ENCODE data around the gene PSD2. TPM values are rescaled to one million over a fixed set of nuclear protein-coding genes. Genes with fewer than 3 reads are reported as not detected.

Gene PSD2
- total RNA-seq, 2 experiments from 2014 or later, result not detected

- ATAC-seq (peak; percentile 91), DNase-seq (peak; percentile 86)
- peaks cover 16% of the 10 kb centered on the region for H3K4me1 Mint-ChIP-seq (ENCODE audit: low read depth)
- no peaks in the 10 kb centered on the region for H3K36me3 Mint-ChIP-seq (ENCODE audit: low read depth)
- ChIA-PET POLR2A (interaction anchor here (0.5 to 1.0 kb wide), 4 partner anchors 23 to 1429 kb away, joined by 3 read pairs; no protein-coding TSS in a partner anchor), CTCF (interaction anchor here (0.6 to 7.1 kb wide), 50 partner anchors 8 to 445 kb away, joined by 3 to 187 read pairs (median 4); partner anchors contain the start of genes CXXC5 and SMIM33)
- no peak overlapping the region for H3K27ac Mint-ChIP-seq
- no peaks in the 10 kb centered on the region for H3K9me3 Mint-ChIP-seq (ENCODE audit: insufficient read depth)
- peaks cover 28% of the 10 kb centered on the region for H3K27me3 Mint-ChIP-seq (ENCODE audit: low read depth)
- H3K4me3 Mint-ChIP-seq, result peak overlapping the region; percentile 71
These were observed 30.0 kb upstream of the PSD2 start for GRCh38 chr5:139765409-139766217.

- ChIA-PET CTCF (interaction anchor here (3.3 to 7.1 kb wide), 3 partner anchors 8 to 137 kb away, joined by 37 to 187 read pairs (median 53); no protein-coding TSS in a partner anchor), POLR2A (no interaction called here)
- no peak overlapping the region for H3K27ac Mint-ChIP-seq
- peaks cover 16% of the 10 kb centered on the region for H3K4me1 Mint-ChIP-seq (ENCODE audit: low read depth)
- H3K36me3 Mint-ChIP-seq (ENCODE audit: low read depth), result no peaks in the 10 kb centered on the region
- ATAC-seq (no peak), DNase-seq (no peak)
- H3K27me3 Mint-ChIP-seq (ENCODE audit: low read depth), result peaks cover 21% of the 10 kb centered on the region
- H3K9me3 Mint-ChIP-seq (ENCODE audit: insufficient read depth), result no peaks in the 10 kb centered on the region
- H3K4me3 Mint-ChIP-seq, result no peak overlapping the region
These were observed 27.6 kb upstream of the PSD2 start for GRCh38 chr5:139767960-139768359.

- Mint-ChIP-seq H3K9me3 (ENCODE audit: insufficient read depth) (no peaks in the 10 kb centered on the region), H3K27ac (no peak overlapping the region), H3K4me1 (ENCODE audit: low read depth) (peaks cover 14% of the 10 kb centered on the region), H3K36me3 (ENCODE audit: low read depth) (no peaks in the 10 kb centered on the region), H3K27me3 (ENCODE audit: low read depth) (peaks cover 11% of the 10 kb centered on the region), H3K4me3 (no peak overlapping the region)
- DNase-seq, result no peak
- POLR2A ChIA-PET, result no interaction called here
- no peak for ATAC-seq
- CTCF ChIA-PET, result interaction anchor here (1.2 to 7.1 kb wide), 3 partner anchors 11 to 138 kb away, joined by 3 to 187 read pairs (median 37); no protein-coding TSS in a partner anchor
These were observed 26.7 kb upstream of the PSD2 start for GRCh38 chr5:139768807-139769465.

GRCh38 chr5:139769477-139769876, 26.1 kb upstream of the PSD2 start:
- ChIA-PET CTCF (interaction anchor here (1.2 to 7.1 kb wide), 2 partner anchors 10 to 138 kb away, joined by 3 to 187 read pairs; no protein-coding TSS in a partner anchor), POLR2A (no interaction called here)
- DNase-seq, result no peak
- no peaks in the 10 kb centered on the region for H3K9me3 Mint-ChIP-seq (ENCODE audit: insufficient read depth)
- no peak overlapping the region for H3K4me3 Mint-ChIP-seq
- H3K27ac Mint-ChIP-seq, result no peak overlapping the region
- H3K4me1 Mint-ChIP-seq (ENCODE audit: low read depth), result peaks cover 12% of the 10 kb centered on the region
- ATAC-seq, result no peak
- H3K36me3 Mint-ChIP-seq (ENCODE audit: low read depth), result no peaks in the 10 kb centered on the region
- peaks cover 12% of the 10 kb centered on the region for H3K27me3 Mint-ChIP-seq (ENCODE audit: low read depth)

- Mint-ChIP-seq H3K36me3 (ENCODE audit: low read depth) (no peaks in the 10 kb centered on the region), H3K4me1 (ENCODE audit: low read depth) (peaks cover 7% of the 10 kb centered on the region), H3K27ac (no peak overlapping the region), H3K4me3 (no peak overlapping the region), H3K9me3 (ENCODE audit: insufficient read depth) (no peaks in the 10 kb centered on the region), H3K27me3 (ENCODE audit: low read depth) (peaks cover 6% of the 10 kb centered on the region)
- POLR2A ChIA-PET, result no interaction called here
- DNase-seq (no peak), ATAC-seq (no peak)
- CTCF ChIA-PET, result interaction anchor here (0.8 to 1.3 kb wide), 3 partner anchors 76 to 198 kb away, joined by 3 to 6 read pairs (median 4); no protein-coding TSS in a partner anchor
These were observed 24.9 kb upstream of the PSD2 start for GRCh38 chr5:139770722-139771121.

- no peak overlapping the region for H3K4me3 Mint-ChIP-seq
- DNase-seq (no peak), ATAC-seq (no peak)
- no peaks in the 10 kb centered on the region for H3K9me3 Mint-ChIP-seq (ENCODE audit: insufficient read depth)
- CTCF ChIA-PET, result interaction anchor here (1.3 kb wide), 1 partner anchor 61 kb away, joined by 3 read pairs; no protein-coding TSS in a partner anchor
- POLR2A ChIA-PET, result no interaction called here
- H3K27me3 Mint-ChIP-seq (ENCODE audit: low read depth), result peaks cover 6% of the 10 kb centered on the region
- H3K36me3 Mint-ChIP-seq (ENCODE audit: low read depth), result no peaks in the 10 kb centered on the region
- H3K4me1 Mint-ChIP-seq (ENCODE audit: low read depth), result peaks cover 4% of the 10 kb centered on the region
- H3K27ac Mint-ChIP-seq, result no peak overlapping the region
These were observed 23.4 kb upstream of the PSD2 start for GRCh38 chr5:139772089-139772791.

GRCh38 chr5:139772927-139773690, 22.5 kb upstream of the PSD2 start:
- CTCF ChIA-PET, result interaction anchor here (1.0 to 1.3 kb wide), 2 partner anchors 8 to 62 kb away, joined by 3 to 4 read pairs; no protein-coding TSS in a partner anchor

GRCh38 chr5:139774980-139775661, 20.5 kb upstream of the PSD2 start:
- H3K9me3 Mint-ChIP-seq (ENCODE audit: insufficient read depth), result no peaks in the 10 kb centered on the region
- no peaks in the 10 kb centered on the region for H3K36me3 Mint-ChIP-seq (ENCODE audit: low read depth)
- peak; percentile 85 for DNase-seq
- ChIA-PET CTCF (interaction anchor here (0.6 to 4.8 kb wide), 38 partner anchors 9 to 546 kb away, joined by 3 to 56 read pairs (median 4); partner anchors contain the start of gene DNAJC18), POLR2A (no interaction called here)
- peaks cover 15% of the 10 kb centered on the region for H3K27me3 Mint-ChIP-seq (ENCODE audit: low read depth)
- no peak overlapping the region for H3K4me3 Mint-ChIP-seq
- H3K27ac Mint-ChIP-seq, result no peak overlapping the region
- peak; percentile 97 for ATAC-seq
- H3K4me1 Mint-ChIP-seq (ENCODE audit: low read depth), result peaks cover 4% of the 10 kb centered on the region

More at GRCh38 chr5:139772927-139773690, 22.5 kb upstream of the PSD2 start:
- H3K4me3 Mint-ChIP-seq, result no peak overlapping the region
- ATAC-seq (no peak), DNase-seq (no peak)
- H3K36me3 Mint-ChIP-seq (ENCODE audit: low read depth), result no peaks in the 10 kb centered on the region
- peaks cover 4% of the 10 kb centered on the region for H3K4me1 Mint-ChIP-seq (ENCODE audit: low read depth)
- H3K9me3 Mint-ChIP-seq (ENCODE audit: insufficient read depth), result no peaks in the 10 kb centered on the region
- no peak overlapping the region for H3K27ac Mint-ChIP-seq
- H3K27me3 Mint-ChIP-seq (ENCODE audit: low read depth), result peaks cover 8% of the 10 kb centered on the region
- POLR2A ChIA-PET, result no interaction called here

- Mint-ChIP-seq H3K36me3 (ENCODE audit: low read depth) (no peaks in the 10 kb centered on the region), H3K4me1 (ENCODE audit: low read depth) (peaks cover 4% of the 10 kb centered on the region), H3K9me3 (ENCODE audit: insufficient read depth) (no peaks in the 10 kb centered on the region), H3K4me3 (no peak overlapping the region), H3K27ac (no peak overlapping the region), H3K27me3 (ENCODE audit: low read depth) (peaks cover 19% of the 10 kb centered on the region)
- ATAC-seq, result no peak
- ChIA-PET CTCF (interaction anchor here (0.7 to 4.8 kb wide), 30 partner anchors 9 to 336 kb away, joined by 3 to 56 read pairs (median 4); partner anchors contain the start of gene DNAJC18), POLR2A (no interaction called here)
- no peak for DNase-seq
These were observed 19.7 kb upstream of the PSD2 start for GRCh38 chr5:139775872-139776271.

- Mint-ChIP-seq H3K27ac (no peak overlapping the region), H3K9me3 (ENCODE audit: insufficient read depth) (no peaks in the 10 kb centered on the region), H3K4me3 (no peak overlapping the region), H3K36me3 (ENCODE audit: low read depth) (no peaks in the 10 kb centered on the region), H3K4me1 (ENCODE audit: low read depth) (peaks cover 4% of the 10 kb centered on the region), H3K27me3 (ENCODE audit: low read depth) (peaks cover 19% of the 10 kb centered on the region)
- CTCF ChIA-PET, result interaction anchor here (1.4 to 4.8 kb wide), 7 partner anchors 9 to 194 kb away, joined by 3 to 56 read pairs (median 12); no protein-coding TSS in a partner anchor
- POLR2A ChIA-PET, result interaction anchor here (0.7 kb wide), 1 partner anchor 99 kb away, joined by 3 read pairs; no protein-coding TSS in a partner anchor
- no peak for DNase-seq
- ATAC-seq, result no peak
These were observed 18.7 kb upstream of the PSD2 start for GRCh38 chr5:139776861-139777260.

All from activated CD8-positive, alpha-beta T cell treated with anti-CD3 and anti-CD28 coated beads, Interleukin-2, amount 10 ng/mL, durations not matched to agents 7 days and 5 days (primary cell).